GM18505 (cell line): ENCODE measurements around the gene SLIT3.
A peak's percentile ranks its signal among the peaks of the same experiment; 100 is the strongest.

ENCODE experiments used
- ATAC-seq: cut with Tn5 transposase; IDR thresholded peaks from one replicate; pipeline ENCODE4 v1.9.1; 2021; ENCODE audit not compliant: unreplicated experiment
- POLR2A ChIP-seq: IDR thresholded peaks from 4 replicates; pipeline ENCODE4 v1.6.1; 2011; ENCODE audit warnings: borderline replicate concordance; ENCODE audit not compliant: insufficient read depth, insufficient read length; ENCODE audit errors: extremely low read depth

Gene SLIT3

DNA sequence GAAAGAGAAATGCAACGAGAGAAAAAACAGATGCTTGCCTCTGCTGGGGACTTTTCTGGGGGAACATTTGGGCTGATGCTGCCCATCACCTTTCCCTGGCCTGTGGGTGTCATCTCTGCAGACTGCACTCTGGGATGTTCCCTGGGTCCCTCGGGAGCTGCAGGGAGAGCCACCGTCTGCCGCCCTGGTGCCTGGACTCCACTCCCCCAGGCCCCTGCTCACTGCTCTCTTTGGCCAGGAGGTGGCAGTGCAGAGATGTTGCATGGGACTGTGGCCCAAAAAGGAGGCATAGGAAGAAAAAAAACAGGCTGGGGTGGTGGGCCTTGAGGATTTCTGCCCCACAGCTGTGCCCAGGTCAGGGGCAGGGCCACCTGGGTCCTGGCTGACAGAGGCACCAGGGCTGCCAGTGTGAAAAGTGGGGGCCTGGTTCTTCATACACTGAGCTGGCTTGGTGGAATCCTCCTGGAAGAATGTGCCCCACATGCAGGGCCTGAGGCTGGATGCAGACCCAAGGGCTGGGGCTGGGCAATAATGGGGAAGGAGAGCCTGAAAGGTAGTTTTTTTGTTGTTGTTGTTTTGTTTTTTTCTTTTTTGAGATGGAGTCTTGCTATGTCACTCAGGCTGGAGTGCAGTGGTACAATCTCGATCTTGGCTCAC lies 353.6 kb downstream of the SLIT3 start:
- no peak for TF ChIP-seq POLR2A
- ATAC-seq: peak; percentile 70

- ATAC-seq: no peak
- TF ChIP-seq POLR2A: no peak
These were observed 354.6 kb downstream of the SLIT3 start for GRCh38 chr5:168946363-168946762.

DNA sequence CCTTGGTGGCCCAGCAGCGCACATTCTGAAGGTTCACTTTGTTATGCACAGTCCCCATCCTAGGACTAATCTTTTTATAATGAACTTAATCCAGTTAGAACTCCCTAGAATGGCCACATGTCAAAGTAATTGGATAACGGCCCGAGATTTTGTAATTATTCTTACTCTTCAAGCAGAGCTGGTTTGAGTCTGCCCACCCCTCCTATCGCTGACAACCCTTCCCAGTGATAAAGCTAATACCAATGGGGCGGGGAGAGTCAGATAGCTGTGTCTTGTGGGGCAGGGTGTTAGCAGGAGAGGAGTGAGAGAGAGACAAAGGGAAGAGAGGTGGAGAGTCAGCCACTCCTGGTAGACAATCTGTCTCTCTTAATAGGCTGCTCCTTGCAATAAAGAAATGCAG lies 356.9 kb downstream of the SLIT3 start:
- TF ChIP-seq POLR2A: no peak
- no peak for ATAC-seq

- TF ChIP-seq POLR2A: no peak
- no peak for ATAC-seq
These were observed 357.7 kb downstream of the SLIT3 start for GRCh38 chr5:168943091-168943884.

GRCh38 chr5:168941901-168942300 lies 359.0 kb downstream of the SLIT3 start:
- TF ChIP-seq POLR2A: no peak
- ATAC-seq: no peak

DNA sequence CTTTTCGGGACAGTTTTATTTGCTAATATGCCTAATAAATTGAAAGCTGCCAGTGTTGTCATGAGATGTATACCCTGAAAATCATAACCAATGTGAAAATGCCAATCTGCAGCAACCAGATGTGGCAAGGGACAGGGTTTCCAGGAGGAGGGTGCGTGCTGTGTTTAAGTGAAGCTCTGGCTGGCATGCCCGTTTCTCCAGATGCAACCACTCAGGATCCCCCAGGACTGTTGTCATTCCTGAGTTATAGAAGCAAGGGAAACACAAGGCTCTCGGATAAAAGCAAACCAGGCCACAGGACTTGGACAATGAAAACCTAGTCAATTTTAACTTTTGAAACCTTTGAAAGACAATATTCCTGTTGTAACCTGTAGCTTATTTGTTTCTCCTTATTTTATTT lies 360.2 kb downstream of the SLIT3 start:
- TF ChIP-seq POLR2A: no peak

GRCh38 chr5:168939887-168940544 lies 360.9 kb downstream of the SLIT3 start:
- no peak for TF ChIP-seq POLR2A
- ATAC-seq: no peak

More for the DNA sequence above, 360.2 kb downstream of the SLIT3 start:
- ATAC-seq: no peak

GRCh38 chr5:168939156-168939800 lies 361.7 kb downstream of the SLIT3 start:
- no peak for TF ChIP-seq POLR2A
- no peak for ATAC-seq

GRCh38 chr5:168936511-168936910 lies 364.4 kb downstream of the SLIT3 start:
- no peak for ATAC-seq
- no peak for TF ChIP-seq POLR2A

GRCh38 chr5:168935183-168935582 lies 365.8 kb downstream of the SLIT3 start:
- no peak for TF ChIP-seq POLR2A
- no peak for ATAC-seq

DNA sequence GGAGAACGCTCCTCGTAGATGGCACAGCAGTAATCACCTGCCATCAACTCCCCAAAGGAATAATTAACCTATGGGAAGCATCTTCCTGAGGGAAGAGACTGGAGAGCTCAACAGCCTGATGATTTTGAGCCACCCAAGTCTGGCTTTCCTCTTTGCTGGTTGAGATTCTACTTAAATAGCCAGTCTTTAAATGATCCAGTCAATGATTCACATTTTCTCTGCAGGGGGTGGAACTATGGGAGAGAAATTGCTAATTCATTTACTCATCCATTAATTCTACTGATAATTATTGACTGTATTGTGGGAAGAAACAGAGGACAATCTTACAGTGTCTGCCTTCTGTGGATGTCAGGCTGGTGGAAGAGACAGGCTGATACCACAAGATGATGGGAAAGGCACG lies 366.8 kb downstream of the SLIT3 start:
- TF ChIP-seq POLR2A: no peak
- ATAC-seq: no peak

- no peak for ATAC-seq
- no peak for TF ChIP-seq POLR2A
These were observed 368.3 kb downstream of the SLIT3 start for GRCh38 chr5:168932400-168933189.
